IPS-20b (cell line): ENCODE results near the gene ZNF341.

Experiments
- H3K27ac ChIP-seq: one replicate; pipeline ENCODE4 v1.5.1; 2013; ENCODE audit warnings: low read length
- H3K27me3 ChIP-seq: 2 replicates; pipeline ENCODE4 v1.6.1; 2013; ENCODE audit warnings: mild to moderate bottlenecking, low read length, inconsistent platforms; ENCODE audit not compliant: insufficient read depth
- H3K36me3 ChIP-seq: 2 replicates; pipeline ENCODE4 v1.6.1; 2013; ENCODE audit warnings: low read depth, mild to moderate bottlenecking, inconsistent platforms, low read length, moderate library complexity; ENCODE audit not compliant: insufficient read depth
- H3K4me1 ChIP-seq: 2 replicates; pipeline ENCODE4 v1.6.1; 2013; ENCODE audit warnings: mild to moderate bottlenecking, control low read depth, inconsistent platforms, low read length, moderate library complexity; ENCODE audit not compliant: insufficient read depth
- H3K4me3 ChIP-seq: 2 replicates; pipeline ENCODE4 v1.5.1; 2013; ENCODE audit warnings: mild to moderate bottlenecking, low read length, inconsistent platforms
- H3K9ac ChIP-seq: 2 replicates; pipeline ENCODE4 v1.6.1; 2013; ENCODE audit warnings: low read depth, mild to moderate bottlenecking, inconsistent platforms, low read length, moderate library complexity
- H3K9me3 ChIP-seq: 2 replicates; pipeline ENCODE4 v1.6.1; 2013; ENCODE audit warnings: mild to moderate bottlenecking, low read depth, low read length, inconsistent platforms; ENCODE audit not compliant: insufficient read depth

ZNF341 gene

GRCh38 chr20:33781945-33782344 is 50.1 kb downstream of the ZNF341 start:
- H3K27me3 ChIP-seq, result no peaks in the 10 kb centered on the region
- H3K4me1 ChIP-seq, result no peaks in the 10 kb centered on the region; the same call in 1 of the 2 replicates
- H3K27ac ChIP-seq, result no peak overlapping the region
- no peaks in the 10 kb centered on the region for H3K36me3 ChIP-seq
- no peak overlapping the region for H3K9ac ChIP-seq
- H3K9me3 ChIP-seq, result no peaks in the 10 kb centered on the region
- no peak overlapping the region for H3K4me3 ChIP-seq

- Histone ChIP-seq H3K36me3 (no peaks in the 10 kb centered on the region), H3K4me1 (no peaks in the 10 kb centered on the region; the same call in 1 of the 2 replicates), H3K4me3 (no peak overlapping the region), H3K9me3 (no peaks in the 10 kb centered on the region), H3K27ac (no peak overlapping the region), H3K27me3 (no peaks in the 10 kb centered on the region), H3K9ac (no peak overlapping the region)
Measured at GRCh38 chr20:33783256-33783655, 51.5 kb downstream of the ZNF341 start.

GRCh38 chr20:33783818-33784217 is 52.0 kb downstream of the ZNF341 start:
- Histone ChIP-seq H3K27me3 (no peaks in the 10 kb centered on the region), H3K4me1 (no peaks in the 10 kb centered on the region; the same call in 1 of the 2 replicates), H3K9ac (no peak overlapping the region), H3K27ac (no peak overlapping the region), H3K36me3 (no peaks in the 10 kb centered on the region), H3K9me3 (no peaks in the 10 kb centered on the region), H3K4me3 (no peak overlapping the region)

- Histone ChIP-seq H3K4me1 (no peaks in the 10 kb centered on the region), H3K9ac (no peak overlapping the region), H3K27ac (no peak overlapping the region), H3K27me3 (no peaks in the 10 kb centered on the region), H3K9me3 (no peaks in the 10 kb centered on the region), H3K36me3 (no peaks in the 10 kb centered on the region), H3K4me3 (no peak overlapping the region)
Measured at GRCh38 chr20:33784225-33784624, 52.4 kb downstream of the ZNF341 start.

- no peaks in the 10 kb centered on the region for H3K27me3 ChIP-seq
- H3K27ac ChIP-seq, result no peak overlapping the region
- H3K36me3 ChIP-seq, result no peaks in the 10 kb centered on the region
- no peak overlapping the region for H3K9ac ChIP-seq
- no peaks in the 10 kb centered on the region for H3K4me1 ChIP-seq
- H3K9me3 ChIP-seq, result no peaks in the 10 kb centered on the region
- no peak overlapping the region for H3K4me3 ChIP-seq
Measured at GRCh38 chr20:33785503-33785902, 53.7 kb downstream of the ZNF341 start.

GRCh38 chr20:33787253-33787891 is 55.6 kb downstream of the ZNF341 start:
- Histone ChIP-seq H3K4me3 (no peak overlapping the region), H3K27ac (no peak overlapping the region), H3K9me3 (no peaks in the 10 kb centered on the region), H3K4me1 (no peaks in the 10 kb centered on the region), H3K9ac (no peak overlapping the region), H3K36me3 (no peaks in the 10 kb centered on the region), H3K27me3 (no peaks in the 10 kb centered on the region)

GRCh38 chr20:33788351-33789049 is 56.7 kb downstream of the ZNF341 start:
- H3K27ac ChIP-seq, result no peak overlapping the region

GRCh38 chr20:33789109-33789857 is 57.5 kb downstream of the ZNF341 start:
- H3K4me3 ChIP-seq, result no peak overlapping the region
- no peaks in the 10 kb centered on the region for H3K4me1 ChIP-seq
- H3K36me3 ChIP-seq, result no peaks in the 10 kb centered on the region
- no peaks in the 10 kb centered on the region for H3K9me3 ChIP-seq
- H3K27ac ChIP-seq, result no peak overlapping the region
- H3K9ac ChIP-seq, result no peak overlapping the region
- no peaks in the 10 kb centered on the region for H3K27me3 ChIP-seq

More at GRCh38 chr20:33788351-33789049, 56.7 kb downstream of the ZNF341 start:
- H3K4me3 ChIP-seq, result no peak overlapping the region
- H3K36me3 ChIP-seq, result no peaks in the 10 kb centered on the region
- no peaks in the 10 kb centered on the region for H3K27me3 ChIP-seq
- no peak overlapping the region for H3K9ac ChIP-seq
- no peaks in the 10 kb centered on the region for H3K4me1 ChIP-seq
- H3K9me3 ChIP-seq, result no peaks in the 10 kb centered on the region

GRCh38 chr20:33789858-33790182 is 58.0 kb downstream of the ZNF341 start:
- no peak overlapping the region for H3K27ac ChIP-seq
- no peak overlapping the region for H3K4me3 ChIP-seq
- H3K4me1 ChIP-seq, result no peaks in the 10 kb centered on the region

GRCh38 chr20:33790566-33790965 is 58.8 kb downstream of the ZNF341 start:
- Histone ChIP-seq H3K4me1 (no peaks in the 10 kb centered on the region), H3K9me3 (no peaks in the 10 kb centered on the region), H3K27me3 (no peaks in the 10 kb centered on the region), H3K9ac (no peak overlapping the region), H3K27ac (no peak overlapping the region), H3K4me3 (no peak overlapping the region), H3K36me3 (no peaks in the 10 kb centered on the region)

More at GRCh38 chr20:33789858-33790182, 58.0 kb downstream of the ZNF341 start:
- H3K27me3 ChIP-seq, result no peaks in the 10 kb centered on the region
- no peaks in the 10 kb centered on the region for H3K9me3 ChIP-seq
- H3K36me3 ChIP-seq, result no peaks in the 10 kb centered on the region
- no peak overlapping the region for H3K9ac ChIP-seq

GRCh38 chr20:33791021-33791420 is 59.2 kb downstream of the ZNF341 start:
- Histone ChIP-seq H3K27ac (no peak overlapping the region), H3K27me3 (no peaks in the 10 kb centered on the region), H3K36me3 (no peaks in the 10 kb centered on the region), H3K4me1 (no peaks in the 10 kb centered on the region), H3K4me3 (no peak overlapping the region), H3K9ac (no peak overlapping the region), H3K9me3 (no peaks in the 10 kb centered on the region)

- Histone ChIP-seq H3K9ac (no peak overlapping the region), H3K36me3 (no peaks in the 10 kb centered on the region), H3K27ac (no peak overlapping the region), H3K4me3 (no peak overlapping the region), H3K27me3 (no peaks in the 10 kb centered on the region), H3K4me1 (no peaks in the 10 kb centered on the region), H3K9me3 (no peaks in the 10 kb centered on the region)
Measured at GRCh38 chr20:33791540-33791939, 59.7 kb downstream of the ZNF341 start.
